GM06990 (cell line): ENCODE results near the gene FERMT3.

ENCODE experiments used
- DNase-seq: peaks from one replicate; pipeline ENCODE4 v3.0.0-alpha.2; 2011; ENCODE audit not compliant: insufficient read length; ENCODE audit errors: extremely low read depth
- H3K27me3 ChIP-seq: replicated peaks from 2 replicates; pipeline ENCODE4 v1.6.0; 2011; ENCODE audit warnings: low read length; ENCODE audit not compliant: control insufficient read depth, insufficient read depth
- H3K36me3 ChIP-seq: 2 replicates; pipeline ENCODE4 v1.5.1; 2011; ENCODE audit warnings: low read length; ENCODE audit not compliant: control insufficient read depth, insufficient read depth
- H3K4me3 ChIP-seq: replicated peaks from 2 replicates; pipeline ENCODE4 v1.5.1; 2011; ENCODE audit warnings: low read depth, mild to moderate bottlenecking, control low read depth, low read length
- TF ChIP-seq, protein P1 (sequence below): IDR thresholded peaks from 2 replicates; pipeline ENCODE4 v1.5.1; 2011; ENCODE audit warnings: low read length, control low read depth, mild to moderate bottlenecking, inconsistent platforms; ENCODE audit not compliant: insufficient read depth, poor library complexity, severe bottlenecking

The FERMT3 gene

DNA sequence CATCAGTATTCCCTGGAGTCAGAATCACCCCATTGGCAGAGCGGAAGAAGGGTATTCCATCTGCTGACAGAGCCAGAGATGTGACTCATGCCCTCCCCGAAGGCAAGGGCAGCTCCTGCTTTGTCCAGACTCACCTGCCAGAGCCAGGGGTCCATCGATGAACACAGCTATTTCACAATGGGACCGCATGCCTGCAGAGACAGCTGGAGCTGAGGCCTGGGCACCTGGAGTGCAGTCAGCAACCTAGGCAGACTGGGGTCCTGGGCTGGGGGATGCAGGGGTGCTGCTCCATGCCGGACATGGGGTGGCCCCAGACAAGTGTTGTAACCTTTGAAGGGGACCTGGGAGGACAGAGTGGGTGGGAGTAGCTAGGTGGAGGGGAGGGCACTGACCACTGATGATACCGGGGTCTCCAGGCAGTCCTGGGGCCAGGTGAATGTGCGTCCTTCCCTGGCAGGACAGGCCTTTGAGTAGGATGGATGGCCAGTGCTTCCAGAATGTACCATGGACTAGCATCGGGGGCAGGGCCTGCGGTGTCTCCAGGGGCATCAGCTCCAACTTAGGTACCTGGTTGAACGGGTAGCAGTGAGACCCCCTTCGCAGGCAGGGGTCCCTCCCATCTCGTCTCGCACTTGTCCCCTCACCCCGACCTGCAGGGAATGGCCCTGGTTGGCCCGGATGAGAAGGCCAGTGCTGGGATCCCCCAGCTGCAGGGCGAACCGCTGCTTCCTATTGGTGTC, 17.8 kb downstream of the FERMT3 start:
- peak overlapping the region; percentile 94 for H3K4me3 ChIP-seq

DNA sequence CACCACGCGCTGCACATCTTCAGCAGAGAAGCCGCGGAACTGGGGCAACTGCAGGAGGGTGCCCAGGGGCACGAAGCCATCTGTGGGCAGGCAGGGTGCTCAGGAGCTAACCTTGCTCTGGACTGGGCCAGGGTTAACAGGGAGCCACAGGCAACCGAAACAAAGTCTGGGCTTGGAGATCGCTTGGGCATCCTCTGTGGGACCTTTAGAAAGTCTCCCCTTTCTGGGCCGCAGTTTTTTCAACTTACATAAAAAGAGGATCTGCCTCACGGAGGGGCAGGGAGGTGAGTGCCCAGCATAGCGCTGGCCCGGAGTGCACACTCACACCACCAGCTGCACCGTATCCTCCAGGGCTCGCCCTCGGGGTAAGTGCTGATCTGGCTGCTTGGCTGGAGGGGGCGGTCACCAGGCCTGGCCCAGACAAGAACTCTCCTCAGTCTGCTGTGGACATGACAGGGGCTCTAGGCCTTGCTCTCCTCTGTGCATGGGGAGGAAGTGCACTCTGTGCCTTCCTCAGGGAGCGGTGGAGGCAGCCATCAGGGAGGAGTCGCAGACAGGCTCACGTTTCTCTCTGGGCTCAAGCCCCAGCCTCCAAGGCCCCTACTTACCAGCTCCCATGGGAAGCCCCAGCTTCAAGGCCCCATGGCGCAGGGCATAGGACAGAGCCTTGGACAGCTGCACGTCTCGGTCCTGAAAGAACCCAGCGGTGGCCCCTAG, 18.5 kb downstream of the FERMT3 start:
- TF ChIP-seq, protein P1, sequence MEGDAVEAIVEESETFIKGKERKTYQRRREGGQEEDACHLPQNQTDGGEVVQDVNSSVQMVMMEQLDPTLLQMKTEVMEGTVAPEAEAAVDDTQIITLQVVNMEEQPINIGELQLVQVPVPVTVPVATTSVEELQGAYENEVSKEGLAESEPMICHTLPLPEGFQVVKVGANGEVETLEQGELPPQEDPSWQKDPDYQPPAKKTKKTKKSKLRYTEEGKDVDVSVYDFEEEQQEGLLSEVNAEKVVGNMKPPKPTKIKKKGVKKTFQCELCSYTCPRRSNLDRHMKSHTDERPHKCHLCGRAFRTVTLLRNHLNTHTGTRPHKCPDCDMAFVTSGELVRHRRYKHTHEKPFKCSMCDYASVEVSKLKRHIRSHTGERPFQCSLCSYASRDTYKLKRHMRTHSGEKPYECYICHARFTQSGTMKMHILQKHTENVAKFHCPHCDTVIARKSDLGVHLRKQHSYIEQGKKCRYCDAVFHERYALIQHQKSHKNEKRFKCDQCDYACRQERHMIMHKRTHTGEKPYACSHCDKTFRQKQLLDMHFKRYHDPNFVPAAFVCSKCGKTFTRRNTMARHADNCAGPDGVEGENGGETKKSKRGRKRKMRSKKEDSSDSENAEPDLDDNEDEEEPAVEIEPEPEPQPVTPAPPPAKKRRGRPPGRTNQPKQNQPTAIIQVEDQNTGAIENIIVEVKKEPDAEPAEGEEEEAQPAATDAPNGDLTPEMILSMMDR, result no peak
- no peaks in the 10 kb centered on the region for H3K27me3 ChIP-seq
- peak overlapping the region; percentile 94 for H3K4me3 ChIP-seq
- DNase-seq, result no peak
- H3K36me3 ChIP-seq, result peaks cover 29% of the 10 kb centered on the region

More for the DNA sequence above, 17.8 kb downstream of the FERMT3 start:
- peaks cover 34% of the 10 kb centered on the region for H3K36me3 ChIP-seq
- DNase-seq, result no peak
- TF ChIP-seq, protein P1, result no peak
- no peaks in the 10 kb centered on the region for H3K27me3 ChIP-seq

DNA sequence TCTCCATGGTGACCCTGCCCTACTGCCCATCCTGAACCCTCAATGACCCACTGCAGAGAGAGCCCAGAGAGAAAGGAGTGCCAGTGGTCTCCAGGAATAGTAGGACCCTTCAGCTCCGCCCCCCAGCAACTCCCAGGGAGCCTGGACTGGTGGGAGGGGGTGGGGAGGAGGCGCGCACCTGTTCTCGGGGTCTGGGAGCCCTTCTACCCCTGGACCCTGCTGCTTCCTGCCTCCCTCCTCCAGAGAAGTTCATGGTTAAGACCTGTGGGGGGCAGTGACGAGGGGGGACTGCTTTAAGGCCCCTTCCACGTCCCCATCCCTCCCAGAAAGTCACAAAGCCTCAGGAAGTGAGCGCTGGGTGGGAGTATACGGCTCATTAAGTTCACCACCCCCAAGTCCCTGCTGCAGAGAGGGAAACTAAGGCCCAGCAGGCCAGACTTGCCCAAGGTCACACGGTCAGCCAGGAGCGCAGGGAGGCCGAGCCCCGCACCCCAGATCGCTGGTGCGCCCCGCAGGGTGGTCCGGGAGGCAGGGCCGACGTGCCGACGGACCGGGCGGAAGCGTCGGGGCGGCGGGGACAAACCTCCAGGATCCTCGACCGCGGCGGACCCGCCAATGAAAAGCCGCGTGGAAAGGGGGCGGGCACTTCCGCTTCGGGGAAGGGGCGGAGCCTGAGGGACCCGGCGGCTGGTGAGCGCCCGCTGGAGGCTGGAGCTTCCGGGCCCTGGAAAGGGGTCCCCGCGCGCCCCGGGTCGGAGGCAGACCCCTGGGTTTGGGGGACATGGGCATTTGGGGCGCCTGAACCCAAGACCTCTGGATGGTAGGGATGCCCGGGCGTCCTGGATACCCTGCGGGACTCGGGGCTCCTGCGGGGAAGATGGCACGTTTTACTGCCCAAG, 19.3 kb downstream of the FERMT3 start, which contains the start of the genes NUDT22 and TRPT1:
Gene NUDT22, plus strand, starts transcription at position 667 of the 899 bp plus-strand sequence. CDS start 379 bp downstream, outside the sequence.
Gene TRPT1, minus strand, starts transcription at position 579 of the 899 bp plus-strand sequence. Its CDS starts 326 bp downstream, at position 253.
- H3K4me3 ChIP-seq, result peak within 1 kb of the TSS; percentile 94
- TF ChIP-seq, protein P1, result peak; percentile 35
- H3K36me3 ChIP-seq, result peaks cover 22% of the 10 kb centered on the region
- H3K27me3 ChIP-seq, result no peaks in the 10 kb centered on the region
- peak; percentile 92 for DNase-seq

DNA sequence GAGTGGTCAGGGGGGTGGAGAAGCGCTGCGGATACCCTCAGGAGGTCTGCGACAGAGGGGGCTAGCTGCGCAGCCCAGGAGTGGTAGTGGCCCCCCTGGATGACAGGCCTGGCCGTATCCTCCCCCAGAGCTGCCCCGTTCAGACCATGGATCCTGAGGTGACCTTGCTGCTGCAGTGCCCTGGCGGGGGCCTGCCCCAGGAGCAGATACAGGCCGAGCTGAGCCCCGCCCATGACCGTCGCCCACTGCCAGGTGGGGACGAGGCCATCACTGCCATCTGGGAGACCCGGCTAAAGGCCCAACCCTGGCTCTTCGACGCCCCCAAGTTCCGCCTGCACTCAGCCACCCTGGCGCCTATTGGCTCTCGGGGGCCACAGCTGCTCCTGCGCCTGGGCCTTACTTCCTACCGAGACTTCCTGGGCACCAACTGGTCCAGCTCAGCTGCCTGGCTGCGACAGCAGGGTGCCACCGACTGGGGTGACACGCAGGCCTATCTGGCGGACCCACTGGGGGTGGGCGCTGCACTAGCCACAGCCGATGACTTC, 20.1 kb downstream of the FERMT3 start:
- TF ChIP-seq, protein P1, result peak; percentile 6
- H3K4me3 ChIP-seq, result peak overlapping the region; percentile 94
- peak; percentile 82 for DNase-seq
- H3K27me3 ChIP-seq, result no peaks in the 10 kb centered on the region
- peaks cover 17% of the 10 kb centered on the region for H3K36me3 ChIP-seq

DNA sequence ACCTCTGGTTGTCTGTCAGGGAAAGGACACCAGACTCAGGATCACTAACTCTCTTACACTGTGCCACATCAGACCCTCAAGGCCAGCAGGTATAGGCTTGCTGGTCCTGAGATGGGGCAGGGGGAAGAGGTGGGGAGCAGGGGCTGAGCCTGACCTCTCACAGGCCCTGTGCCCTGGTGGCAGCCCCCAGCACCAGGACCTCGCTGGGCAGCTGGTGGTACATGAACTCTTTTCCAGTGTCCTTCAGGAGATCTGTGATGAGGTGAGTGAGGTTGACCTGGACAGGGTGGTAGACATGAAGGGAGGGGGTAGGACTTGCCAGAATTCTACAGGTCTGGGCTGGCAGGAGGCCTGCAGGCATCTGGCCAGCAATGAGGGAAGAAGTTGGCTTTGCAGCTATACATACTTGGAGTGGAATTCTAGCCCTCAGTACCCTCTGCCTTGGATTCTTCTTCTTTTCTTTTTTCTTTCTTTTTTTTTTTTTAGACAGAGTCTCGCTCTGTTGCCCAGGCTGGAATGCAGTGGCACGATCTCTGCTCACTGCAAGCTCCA, 21.0 kb downstream of the FERMT3 start:
- no peak for DNase-seq
- TF ChIP-seq, protein P1, result no peak
- no peaks in the 10 kb centered on the region for H3K27me3 ChIP-seq
- H3K36me3 ChIP-seq, result peaks cover 16% of the 10 kb centered on the region
- peak overlapping the region; percentile 94 for H3K4me3 ChIP-seq
